ENCODE data around the gene CLDN22. TPM values are rescaled to one million over a fixed set of nuclear protein-coding genes. Genes with fewer than 3 reads are reported as not detected.

Gene CLDN22
- total RNA-seq, 4 donors from 2014 or later, result 0.85 TPM; not detected in 3

DNA sequence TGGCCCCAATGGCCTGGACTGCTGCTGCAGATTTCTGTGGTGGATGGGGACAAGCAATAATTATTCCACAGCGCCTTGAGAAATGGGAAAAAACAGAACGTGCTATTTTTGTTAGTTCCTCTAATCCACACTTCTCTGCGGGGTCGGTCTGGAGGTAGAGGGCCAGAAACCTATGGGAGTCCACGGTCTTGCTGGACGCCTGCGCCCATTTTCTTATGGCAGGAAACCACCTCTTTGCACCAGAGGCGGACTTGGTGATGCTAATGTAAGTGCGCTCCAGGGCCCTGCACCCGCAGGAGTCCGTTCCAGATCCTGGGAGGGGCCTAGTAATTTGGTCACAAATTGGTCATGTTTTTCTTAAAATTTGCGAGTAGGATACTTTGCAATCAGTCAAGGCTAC is 28.1 kb upstream of the CLDN22 start:
- no peak overlapping the region for H3K27ac ChIP-seq
- DNase-seq, result no peak
- 78 to 90% methylated on average over 12 of the region's 12 CpGs for WGBS, 2 donors
- H3K4me3 ChIP-seq, result no peak overlapping the region
- intact Hi-C loops (cut with DNase I), result no loop called here
- peaks cover 0 to 12% (median 0%) of the 10 kb centered on the region in 4 donors for H3K27me3 ChIP-seq
- no peaks in the 10 kb centered on the region for H3K36me3 ChIP-seq
- peaks cover 3 to 53% (median 29%) of the 10 kb centered on the region in 3 donors for H3K4me1 ChIP-seq
- H3K9me3 ChIP-seq, result no peaks in the 10 kb centered on the region
- no peak for TF ChIP-seq POLR2A (IDR thresholded peaks at IDR 0.05)

DNA sequence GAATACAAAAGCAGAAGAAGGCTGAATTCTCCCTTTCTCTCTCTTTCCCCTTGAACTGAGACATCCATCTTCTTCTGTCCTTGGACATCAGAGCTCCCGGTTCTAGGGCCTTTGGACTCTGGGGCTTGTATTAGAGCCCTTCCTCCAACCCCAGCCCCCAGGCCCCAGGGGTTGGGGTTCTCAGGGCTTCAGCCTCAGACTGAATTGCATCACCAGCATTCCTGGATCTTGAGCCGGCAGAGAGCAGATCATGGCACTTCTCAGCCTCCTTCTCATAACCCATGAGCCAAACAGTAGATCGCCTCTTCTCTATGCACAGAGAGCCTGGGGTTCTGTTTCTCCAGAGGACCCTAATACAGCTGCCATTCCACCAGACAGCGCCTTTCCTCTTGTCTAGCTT is 27.5 kb upstream of the CLDN22 start:
- Histone ChIP-seq H3K4me1 (peaks cover 6 to 53% (median 23%) of the 10 kb centered on the region in 3 donors), H3K36me3 (no peaks in the 10 kb centered on the region), H3K9me3 (no peaks in the 10 kb centered on the region), H3K27me3 (peaks cover 0 to 17% (median 0%) of the 10 kb centered on the region in 4 donors), H3K4me3 (no peak overlapping the region), H3K27ac (no peak overlapping the region)
- WGBS, 2 donors, result 71 to 88% methylated on average over 4 of the region's 4 CpGs
- intact Hi-C loops (cut with DNase I), result no loop called here
- no peak for TF ChIP-seq POLR2A (IDR thresholded peaks at IDR 0.05)
- TF ChIP-seq, protein P1, sequence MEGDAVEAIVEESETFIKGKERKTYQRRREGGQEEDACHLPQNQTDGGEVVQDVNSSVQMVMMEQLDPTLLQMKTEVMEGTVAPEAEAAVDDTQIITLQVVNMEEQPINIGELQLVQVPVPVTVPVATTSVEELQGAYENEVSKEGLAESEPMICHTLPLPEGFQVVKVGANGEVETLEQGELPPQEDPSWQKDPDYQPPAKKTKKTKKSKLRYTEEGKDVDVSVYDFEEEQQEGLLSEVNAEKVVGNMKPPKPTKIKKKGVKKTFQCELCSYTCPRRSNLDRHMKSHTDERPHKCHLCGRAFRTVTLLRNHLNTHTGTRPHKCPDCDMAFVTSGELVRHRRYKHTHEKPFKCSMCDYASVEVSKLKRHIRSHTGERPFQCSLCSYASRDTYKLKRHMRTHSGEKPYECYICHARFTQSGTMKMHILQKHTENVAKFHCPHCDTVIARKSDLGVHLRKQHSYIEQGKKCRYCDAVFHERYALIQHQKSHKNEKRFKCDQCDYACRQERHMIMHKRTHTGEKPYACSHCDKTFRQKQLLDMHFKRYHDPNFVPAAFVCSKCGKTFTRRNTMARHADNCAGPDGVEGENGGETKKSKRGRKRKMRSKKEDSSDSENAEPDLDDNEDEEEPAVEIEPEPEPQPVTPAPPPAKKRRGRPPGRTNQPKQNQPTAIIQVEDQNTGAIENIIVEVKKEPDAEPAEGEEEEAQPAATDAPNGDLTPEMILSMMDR (IDR thresholded peaks at IDR 0.05), result no peak
- DNase-seq, result no peak

DNA sequence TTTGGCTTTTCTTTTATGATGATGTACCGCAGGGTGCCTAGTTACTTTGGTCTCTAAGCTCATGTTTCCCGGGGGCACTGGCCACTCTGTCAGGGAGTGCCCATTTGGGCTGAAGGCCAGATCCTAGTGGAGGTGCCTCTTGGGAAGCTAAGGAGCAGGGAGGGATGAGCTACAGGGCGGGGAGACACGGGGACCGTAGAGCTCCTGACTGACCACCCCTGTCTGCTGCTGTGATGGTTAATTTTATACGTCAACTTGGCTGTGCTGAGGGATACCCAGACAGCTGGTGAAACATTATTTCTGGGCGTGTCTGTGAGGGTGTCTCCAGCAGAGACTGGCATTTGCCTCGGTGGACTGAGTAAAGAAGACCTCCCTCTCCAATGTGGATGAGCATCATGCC is 27.1 kb upstream of the CLDN22 start:
- Histone ChIP-seq H3K27me3 (peaks cover 0 to 20% (median 0%) of the 10 kb centered on the region in 4 donors), H3K36me3 (no peaks in the 10 kb centered on the region), H3K27ac (no peak overlapping the region), H3K4me1 (peaks cover 6 to 52% (median 21%) of the 10 kb centered on the region in 3 donors), H3K9me3 (no peaks in the 10 kb centered on the region), H3K4me3 (no peak overlapping the region)
- no peak for DNase-seq
- intact Hi-C loops (cut with DNase I), result no loop called here
- TF ChIP-seq POLR2A (IDR thresholded peaks at IDR 0.05), result no peak
- TF ChIP-seq, protein P1 (IDR thresholded peaks at IDR 0.05), result no peak
- WGBS, 2 donors, result 81 to 84% methylated on average over 8 of the region's 8 CpGs

- Histone ChIP-seq H3K4me3 (no peak overlapping the region), H3K4me1 (peaks cover 6 to 34% (median 11%) of the 10 kb centered on the region in 3 donors), H3K27me3 (peaks cover 0 to 20% (median 0%) of the 10 kb centered on the region in 4 donors), H3K36me3 (no peaks in the 10 kb centered on the region), H3K9me3 (no peaks in the 10 kb centered on the region), H3K27ac (no peak overlapping the region)
- intact Hi-C loops (cut with DNase I), result no loop called here
- DNase-seq, result no peak
- no peak for TF ChIP-seq POLR2A (IDR thresholded peaks at IDR 0.05)
- TF ChIP-seq, protein P1 (IDR thresholded peaks at IDR 0.05), result no peak
- WGBS, 2 donors, result 84 to 90% methylated on average over 2 to 4 of the region's 4 CpGs
These were observed 25.2 kb upstream of the CLDN22 start for GRCh38 chr4:183345261-183345660.

- no peak for DNase-seq
- WGBS, 2 donors, result 70 to 78% methylated on average over 5 to 14 of the region's 15 CpGs
- TF ChIP-seq, protein P1 (IDR thresholded peaks at IDR 0.05), result no peak
- TF ChIP-seq POLR2A (IDR thresholded peaks at IDR 0.05), result no peak
These were observed 24.6 kb upstream of the CLDN22 start for GRCh38 chr4:183344523-183345255.

More at GRCh38 chr4:183344523-183345255, 24.6 kb upstream of the CLDN22 start:
- H3K27ac ChIP-seq, result no peak overlapping the region
- H3K9me3 ChIP-seq, result no peaks in the 10 kb centered on the region
- H3K27me3 ChIP-seq, result peaks cover 0 to 20% (median 0%) of the 10 kb centered on the region in 4 donors
- no peak overlapping the region for H3K4me3 ChIP-seq
- peaks cover 6 to 28% (median 9%) of the 10 kb centered on the region in 3 donors for H3K4me1 ChIP-seq
- no peaks in the 10 kb centered on the region for H3K36me3 ChIP-seq
- intact Hi-C loops (cut with DNase I), result no loop called here
